Common myeloid progenitor, CD34-positive (primary cell): ENCODE measurements around the gene RGS7.

Source experiments
- CTCF ChIA-PET: fragments of 350-600 bp; sonication (Branson Sonifier 250); formaldehyde crosslinking; loops from one replicate; lab custom pipeline; 2021; ENCODE audit warnings: antibody characterized with exemption; lab: Charles Lee
- POLR2A ChIA-PET: fragments of 350-600 bp; sonication (Branson Sonifier 250); formaldehyde crosslinking; loops from one replicate; lab custom pipeline; 2021; ENCODE audit warnings: antibody characterized with exemption; lab: Charles Lee
- DNase-seq, 3 donors: peaks; one replicate each; pipeline versions ENCODE4 v3.0.0 to v3.0.0-alpha.2; 2013
- H3K27ac ChIP-seq, 2 experiments: 1 replicate in 1 of 2; 2 replicates in 1 of 2; pipeline ENCODE4 v1.7.0; 2013; ENCODE audit warnings: inconsistent platforms in 2 of 2, low read length in 2 of 2, mild to moderate bottlenecking in 2 of 2, low read depth in 1 of 2, moderate library complexity in 1 of 2; ENCODE audit not compliant: severe bottlenecking in 2 of 2, insufficient read depth in 1 of 2, poor library complexity in 1 of 2
- H3K27me3 ChIP-seq, 5 experiments: replicated peaks in 2 of 5; 1 replicate in 3 of 5; 2 replicates in 2 of 5; pipeline versions ENCODE4 v1.6.1 to v1.7.0; 2013; ENCODE audit warnings: low read length in 4 of 5, mild to moderate bottlenecking in 2 of 5, moderate library complexity in 2 of 5, inconsistent platforms in 1 of 5; ENCODE audit not compliant: insufficient read depth in 5 of 5, control insufficient read depth in 4 of 5
- H3K36me3 ChIP-seq, 4 experiments: 1 replicate in 2 of 4; 2 replicates in 2 of 4; pipeline versions ENCODE4 v1.6.1 to v1.7.0; 2013; ENCODE audit warnings: low read length in 3 of 4, control low read depth in 1 of 4, mild to moderate bottlenecking in 1 of 4; ENCODE audit not compliant: control insufficient read depth in 4 of 4, insufficient read depth in 4 of 4
- H3K4me1 ChIP-seq, 4 experiments: 1 replicate in 3 of 4; 2 replicates in 1 of 4; pipeline versions ENCODE4 v1.6.1 to v1.7.1; 2013; ENCODE audit warnings: low read length in 3 of 4, mild to moderate bottlenecking in 3 of 4, control low read depth in 1 of 4, inconsistent platforms in 1 of 4, moderate library complexity in 1 of 4; ENCODE audit not compliant: control insufficient read depth in 4 of 4, insufficient read depth in 4 of 4; ENCODE audit errors: control extremely low read depth in 1 of 4
- H3K4me3 ChIP-seq, 7 experiments: 1 replicate in 4 of 7; 2 replicates in 3 of 7; pipeline versions ENCODE4 v1.5.1 to v1.7.0; 2013; ENCODE audit warnings: mild to moderate bottlenecking in 7 of 7, low read length in 6 of 7, moderate library complexity in 6 of 7, inconsistent platforms in 2 of 7, low read depth in 2 of 7, control low read depth in 1 of 7; ENCODE audit not compliant: insufficient read depth in 4 of 7, control insufficient read depth in 1 of 7; ENCODE audit errors: extremely low read depth in 1 of 7
- H3K9me3 ChIP-seq, 5 experiments: 1 replicate in 4 of 5; 2 replicates in 1 of 5; pipeline versions ENCODE4 v1.6.1 to v1.7.1; 2013; ENCODE audit warnings: low read length in 4 of 5, mild to moderate bottlenecking in 2 of 5, inconsistent platforms in 1 of 5, low read depth in 1 of 5, moderate library complexity in 1 of 5; ENCODE audit not compliant: control insufficient read depth in 4 of 5, insufficient read depth in 2 of 5; ENCODE audit errors: control extremely low read depth in 1 of 5
- WGBS: methylation state at CpG from one replicate; pipeline ENCODE4 v1.1.5; 2013; ENCODE audit not compliant: insufficient coverage; 5-methylcytosine and 5-hydroxymethylcytosine counted together

RGS7 gene

GRCh38 chr1:241219449-241219848 lies 137.6 kb downstream of the RGS7 start:
- Histone ChIP-seq H3K27ac (no peak overlapping the region), H3K4me3 (no peak overlapping the region), H3K36me3 (no peaks in the 10 kb centered on the region), H3K27me3 (no peaks in the 10 kb centered on the region), H3K9me3 (no peaks in the 10 kb centered on the region), H3K4me1 (no peaks in the 10 kb centered on the region)
- 93% methylated on average over 2 of the region's 2 CpGs for WGBS
- CTCF ChIA-PET: no interaction called here
- POLR2A ChIA-PET: no interaction called here
- DNase-seq: no peak

GRCh38 chr1:241217516-241217915 lies 139.5 kb downstream of the RGS7 start:
- no peak overlapping the region for H3K4me3 ChIP-seq
- POLR2A ChIA-PET: no interaction called here
- H3K27ac ChIP-seq: no peak overlapping the region
- DNase-seq: no peak
- CTCF ChIA-PET: no interaction called here
- H3K9me3 ChIP-seq: no peaks in the 10 kb centered on the region
- H3K4me1 ChIP-seq: no peaks in the 10 kb centered on the region
- no peaks in the 10 kb centered on the region for H3K36me3 ChIP-seq
- WGBS: no CpG with 5 or more reads among the region's 2 CpGs
- H3K27me3 ChIP-seq: no peaks in the 10 kb centered on the region

GRCh38 chr1:241215683-241216082 lies 141.3 kb downstream of the RGS7 start:
- H3K27me3 ChIP-seq: no peaks in the 10 kb centered on the region
- no peaks in the 10 kb centered on the region for H3K9me3 ChIP-seq
- ChIA-PET POLR2A (no interaction called here), CTCF (no interaction called here)
- H3K4me3 ChIP-seq: no peak overlapping the region
- no peaks in the 10 kb centered on the region for H3K4me1 ChIP-seq
- H3K27ac ChIP-seq: no peak overlapping the region
- H3K36me3 ChIP-seq: no peaks in the 10 kb centered on the region
- no peak for DNase-seq
- WGBS: 100% methylated on average over 4 of the region's 9 CpGs

DNA sequence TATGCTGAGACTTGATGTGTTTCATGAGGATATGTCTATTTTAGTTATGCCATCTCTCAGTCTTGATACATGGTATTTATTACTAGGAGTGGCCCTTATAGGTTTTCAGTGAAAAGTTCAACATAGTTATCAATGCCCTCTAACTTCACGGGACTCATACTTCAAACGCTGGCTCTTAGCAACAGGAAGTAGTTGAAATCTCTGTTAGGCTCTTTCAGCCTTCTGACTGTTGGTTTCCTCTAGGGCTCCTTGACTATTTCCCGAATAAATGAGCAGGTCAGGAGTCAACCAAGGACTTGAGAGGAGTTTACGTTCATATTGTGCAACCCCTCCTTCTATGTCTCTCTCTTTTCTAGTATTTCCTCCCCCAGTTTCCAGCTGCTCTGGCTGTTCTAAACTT lies 141.8 kb downstream of the RGS7 start:
- no peak for DNase-seq
- Histone ChIP-seq H3K4me3 (no peak overlapping the region), H3K36me3 (no peaks in the 10 kb centered on the region), H3K9me3 (no peaks in the 10 kb centered on the region), H3K27me3 (no peaks in the 10 kb centered on the region), H3K27ac (no peak overlapping the region), H3K4me1 (no peaks in the 10 kb centered on the region)
- ChIA-PET POLR2A (no interaction called here), CTCF (no interaction called here)
- 14% methylated on average over 4 of the region's 4 CpGs for WGBS

DNA sequence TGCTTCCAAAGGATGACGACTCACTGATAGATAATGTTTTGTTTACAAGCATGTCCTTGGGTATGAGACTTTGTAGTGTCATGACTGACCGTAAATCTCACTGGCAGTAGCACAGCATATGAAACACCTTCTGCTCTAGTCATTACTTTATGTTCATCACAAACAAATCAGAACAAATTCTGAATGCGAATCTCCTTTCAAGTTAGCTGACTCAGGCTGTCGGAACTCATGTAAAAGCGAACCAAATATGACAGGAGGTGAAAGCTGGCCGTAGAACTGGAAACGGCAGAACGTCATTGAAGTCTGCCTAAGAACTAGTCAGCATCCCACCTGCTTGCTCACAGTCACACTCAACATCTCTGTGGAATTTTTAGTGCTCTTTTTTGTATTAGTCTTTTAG lies 143.9 kb downstream of the RGS7 start:
- 93% methylated on average over 5 of the region's 8 CpGs for WGBS
- H3K27me3 ChIP-seq: no peaks in the 10 kb centered on the region
- ChIA-PET CTCF (no interaction called here), POLR2A (no interaction called here)
- H3K9me3 ChIP-seq: no peaks in the 10 kb centered on the region
- H3K27ac ChIP-seq: no peak overlapping the region
- no peaks in the 10 kb centered on the region for H3K36me3 ChIP-seq
- no peaks in the 10 kb centered on the region for H3K4me1 ChIP-seq
- DNase-seq: no peak
- no peak overlapping the region for H3K4me3 ChIP-seq

- WGBS: 94% methylated on average over 6 of the region's 6 CpGs
- CTCF ChIA-PET: no interaction called here
- H3K9me3 ChIP-seq: no peaks in the 10 kb centered on the region
- no peak overlapping the region for H3K4me3 ChIP-seq
- H3K27me3 ChIP-seq: no peaks in the 10 kb centered on the region
- POLR2A ChIA-PET: no interaction called here
- no peak overlapping the region for H3K27ac ChIP-seq
- no peaks in the 10 kb centered on the region for H3K36me3 ChIP-seq
- no peak for DNase-seq
- no peaks in the 10 kb centered on the region for H3K4me1 ChIP-seq
Observed at GRCh38 chr1:241212628-241213027, 144.4 kb downstream of the RGS7 start.

DNA sequence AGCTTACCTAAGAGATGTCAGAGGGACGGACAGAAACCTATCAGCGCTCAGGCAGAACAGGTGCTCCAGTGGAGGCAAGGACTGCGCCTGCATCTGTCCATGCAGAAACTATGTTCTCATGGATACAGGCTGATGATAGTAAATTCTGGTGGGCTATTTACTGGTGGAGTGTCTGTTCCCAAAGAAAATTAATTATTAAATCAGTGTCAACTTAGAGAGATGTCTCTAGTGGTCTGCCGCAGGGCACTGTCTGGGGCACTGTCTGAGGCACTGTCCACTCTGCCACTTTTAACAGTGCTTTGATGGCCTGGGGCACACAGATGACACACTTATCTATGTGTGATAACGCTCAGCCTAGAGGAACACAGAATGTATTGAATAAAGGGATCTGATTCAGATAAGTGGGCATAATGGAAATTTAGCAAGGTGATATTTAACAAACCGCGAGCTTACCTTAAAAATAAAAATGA lies 148.1 kb downstream of the RGS7 start:
- H3K9me3 ChIP-seq: no peaks in the 10 kb centered on the region
- no peak for DNase-seq
- ChIA-PET CTCF (no interaction called here), POLR2A (no interaction called here)
- H3K4me3 ChIP-seq: no peak overlapping the region
- no peak overlapping the region for H3K27ac ChIP-seq
- WGBS: 100% methylated on average over 5 of the region's 7 CpGs
- H3K36me3 ChIP-seq: no peaks in the 10 kb centered on the region
- H3K27me3 ChIP-seq: no peaks in the 10 kb centered on the region
- H3K4me1 ChIP-seq: no peaks in the 10 kb centered on the region
